GM19240 (cell line): Measurements from ENCODE around the gene TCF4.

Experiments used
- DNase-seq: peaks from one replicate; pipeline ENCODE4 v3.0.0; 2011; ENCODE audit warnings: low spot score; ENCODE audit not compliant: insufficient read length

The TCF4 gene

DNA sequence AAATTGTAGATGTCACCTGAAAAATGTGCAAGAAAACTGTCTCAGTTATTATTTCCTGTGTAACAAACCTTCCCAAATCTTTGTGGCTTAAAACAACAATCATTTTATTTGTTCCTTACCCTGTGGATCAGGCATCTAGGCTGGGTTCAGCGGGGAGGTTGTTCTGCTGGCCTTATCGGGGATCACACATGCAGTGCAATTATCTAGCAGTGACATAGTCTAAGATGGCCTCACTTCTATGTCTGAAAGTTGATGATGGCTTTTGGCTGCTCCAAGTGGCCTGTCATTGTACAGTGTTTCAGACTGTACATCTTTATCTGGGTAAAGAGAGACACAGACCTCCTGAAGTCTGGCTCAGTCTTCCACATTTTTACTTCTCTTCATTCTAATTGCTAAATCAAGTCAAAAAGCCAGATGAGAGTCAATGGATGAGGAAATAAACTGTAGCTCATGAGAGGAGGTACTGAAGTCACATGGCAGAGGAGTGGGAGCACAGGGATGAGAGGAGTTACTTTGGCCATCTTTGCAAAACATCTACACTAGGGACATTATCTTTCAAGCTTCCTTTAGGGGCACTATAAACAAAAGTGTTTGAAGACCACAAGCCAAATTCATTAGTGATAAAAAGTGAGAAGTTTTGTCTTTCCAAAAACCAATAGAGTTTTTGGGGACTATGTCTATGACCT is 385.6 kb downstream of the TCF4 start:
- DNase-seq: no peak

DNA sequence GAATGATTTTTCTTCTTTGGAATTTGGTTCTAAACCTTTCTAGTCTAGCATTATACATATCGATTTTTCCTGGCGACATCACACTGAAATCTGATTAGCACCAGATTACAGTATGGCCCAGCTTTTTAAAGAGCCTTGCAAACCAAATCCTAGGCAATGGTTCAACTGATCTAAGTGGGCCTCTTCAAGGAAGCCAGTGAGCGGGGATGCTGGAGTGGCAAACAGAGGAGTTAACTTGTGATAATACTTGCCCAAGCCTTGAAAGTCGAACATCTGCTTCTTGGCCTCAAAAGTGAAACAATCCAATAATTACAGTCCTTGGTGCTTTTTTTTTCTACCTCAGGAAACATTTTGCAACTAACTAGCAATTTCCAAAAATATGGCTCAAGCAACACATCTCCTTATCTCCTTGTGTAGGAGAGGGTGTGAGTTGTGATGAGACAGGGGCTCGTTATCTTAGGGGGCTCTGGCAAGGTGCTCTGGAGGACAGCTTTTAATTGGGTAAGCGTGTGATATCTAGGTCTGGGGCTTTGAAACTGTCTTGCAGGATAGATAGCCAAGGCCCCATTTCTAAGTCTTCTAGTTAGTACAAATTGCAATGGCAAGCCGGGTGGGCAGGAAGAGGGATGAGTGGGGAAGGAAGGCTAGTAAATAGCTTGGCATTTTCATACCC is 388.6 kb downstream of the TCF4 start:
- no peak for DNase-seq

DNA sequence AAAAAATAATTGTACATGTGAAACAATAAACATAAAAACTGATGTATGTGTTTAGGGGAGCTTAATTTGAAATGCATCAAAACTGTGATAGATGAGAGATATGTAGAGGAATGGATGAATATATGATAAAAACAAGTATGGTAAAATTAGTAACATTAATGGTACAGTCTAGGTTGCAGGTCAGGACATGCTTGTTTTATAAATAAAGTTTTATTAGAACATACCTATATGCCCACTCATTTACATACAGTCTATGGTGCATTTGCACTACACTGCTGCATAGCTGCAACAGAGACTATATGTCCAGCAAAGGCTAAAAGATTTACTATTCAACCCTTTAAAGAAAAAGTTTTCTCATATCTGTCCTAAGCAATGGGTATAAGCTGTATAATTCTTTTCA is 392.1 kb downstream of the TCF4 start:
- no peak for DNase-seq

DNA sequence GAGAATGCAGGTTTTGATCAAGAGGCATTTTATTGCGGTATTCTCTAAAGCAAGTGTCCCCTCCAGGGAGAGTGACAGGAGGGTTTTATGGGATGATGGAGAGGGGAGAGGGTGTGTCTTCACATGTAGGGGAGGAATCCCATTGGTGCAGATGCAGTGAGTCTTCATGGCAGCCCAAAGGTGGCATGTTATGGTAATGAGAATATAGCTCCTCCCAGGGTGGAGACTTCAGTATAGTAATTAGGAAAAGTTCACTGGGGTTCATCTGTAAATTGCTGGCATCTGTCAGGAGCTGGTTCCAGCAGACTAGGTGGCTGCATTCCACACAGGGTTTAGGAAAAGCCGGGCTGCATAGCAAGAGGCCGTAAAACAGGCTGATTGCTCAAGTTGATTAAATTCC is 398.0 kb downstream of the TCF4 start:
- DNase-seq: no peak

DNA sequence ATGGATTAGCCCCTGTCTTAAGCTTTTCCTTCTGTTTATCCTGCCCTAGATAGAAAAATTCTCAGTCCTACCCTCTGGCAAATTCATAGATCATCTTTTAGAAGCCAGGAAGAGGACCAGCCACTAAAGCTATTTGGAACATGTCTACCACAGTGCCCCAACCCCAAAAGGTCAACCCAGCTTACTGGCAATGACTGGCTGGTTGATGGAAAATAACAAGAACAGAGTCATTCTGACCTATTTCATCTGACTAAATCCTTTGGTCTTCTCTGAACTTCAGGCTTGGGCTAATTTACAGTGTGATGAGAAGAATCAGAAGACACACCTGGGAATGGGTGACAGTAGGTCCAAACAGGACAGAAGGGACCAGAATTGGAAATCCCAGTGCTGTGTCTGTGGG is 401.4 kb downstream of the TCF4 start:
- DNase-seq: no peak

DNA sequence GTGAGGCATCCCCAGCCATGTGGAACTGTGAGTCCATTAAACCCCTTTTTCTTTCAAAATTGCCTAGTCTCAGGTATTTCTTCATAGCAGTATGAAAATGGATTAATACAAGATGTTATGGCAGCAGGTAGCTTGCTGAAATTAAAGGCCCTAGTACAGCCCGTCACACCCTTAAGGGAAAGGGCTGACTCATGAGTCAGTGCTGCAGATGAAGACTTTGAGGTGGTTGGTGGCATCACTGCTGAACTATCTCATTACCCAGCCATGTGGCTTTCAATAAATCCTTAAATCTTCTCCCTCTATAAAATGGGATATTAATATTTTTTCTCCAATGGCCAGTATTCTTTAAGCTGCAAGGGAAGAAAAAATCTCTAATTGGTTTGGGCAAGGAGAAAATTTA is 402.6 kb downstream of the TCF4 start:
- no peak for DNase-seq

DNA sequence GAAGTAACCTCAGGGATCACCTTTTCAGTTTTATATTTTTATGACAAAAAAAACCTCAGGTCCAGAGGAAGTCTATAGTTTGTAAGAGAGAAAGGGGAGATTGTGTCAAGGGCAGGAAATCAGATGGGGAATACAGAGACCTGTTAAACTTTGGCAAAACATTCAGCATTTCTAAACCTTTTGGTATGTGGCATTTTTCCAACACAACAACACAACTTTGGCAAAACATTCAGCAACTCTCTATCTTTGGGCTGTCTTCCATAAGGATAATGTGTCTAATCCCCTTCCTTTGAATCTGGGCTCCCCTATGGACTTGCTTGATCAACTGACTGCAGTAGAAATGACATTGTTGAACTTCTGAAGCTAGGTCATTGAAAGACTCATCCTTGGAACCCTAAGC is 408.2 kb downstream of the TCF4 start:
- no peak for DNase-seq

DNA sequence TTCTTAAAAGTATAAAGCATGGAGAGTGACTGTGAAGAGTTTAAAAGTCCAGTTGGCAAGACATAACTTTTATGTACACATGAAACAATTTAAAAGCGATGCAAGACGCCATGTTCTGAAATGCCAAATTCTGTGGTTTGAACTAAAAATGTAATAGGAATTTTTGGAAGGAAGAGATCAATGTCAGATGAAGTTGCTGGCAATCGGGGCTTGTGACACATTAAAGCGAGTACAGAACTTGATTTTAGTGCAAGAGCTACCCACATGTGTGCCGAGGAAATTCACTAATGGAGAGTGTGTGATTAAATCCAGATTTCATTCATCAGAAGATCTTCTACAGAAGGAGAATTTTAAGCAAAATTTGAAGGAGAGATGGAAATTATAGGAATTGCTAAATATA is 408.6 kb downstream of the TCF4 start:
- no peak for DNase-seq

DNA sequence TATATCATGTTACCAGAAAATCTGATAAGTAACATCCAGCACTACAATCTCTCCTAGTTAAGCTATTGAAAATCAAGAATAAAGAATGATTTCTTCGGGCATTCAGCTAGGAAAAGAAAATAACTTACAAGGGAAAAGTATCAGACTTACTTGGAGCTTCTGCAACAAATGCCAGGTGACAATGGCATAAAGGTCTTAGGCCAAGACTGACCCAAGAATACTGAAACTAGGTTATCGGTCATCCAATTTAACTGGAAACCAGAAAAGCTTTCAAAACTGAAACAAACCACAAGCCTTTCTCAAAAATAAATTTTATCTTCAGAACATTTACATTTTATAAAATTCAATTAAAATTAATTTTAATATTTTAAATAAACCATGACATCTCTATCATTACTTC is 414.7 kb downstream of the TCF4 start:
- DNase-seq: no peak
